SH-SY5Y (cell line): Measurements from ENCODE around the gene SPRR4.

Source experiments
- GATA2 ChIP-seq: IDR thresholded peaks from 2 replicates; pipeline ENCODE4 v1.6.1; 2011; ENCODE audit warnings: mild to moderate bottlenecking, low read depth, low read length
- GATA3 ChIP-seq: IDR thresholded peaks from 2 replicates; pipeline ENCODE4 v1.6.1; 2011; ENCODE audit warnings: low read depth, mild to moderate bottlenecking, low read length, moderate library complexity

- no peak for TF ChIP-seq GATA3
- TF ChIP-seq GATA2: no peak
Measured at GRCh38 chr1:152959801-152960451, 10.5 kb upstream of the SPRR4 start.
